A673 (cell line): ENCODE data around the gene OTUD6A. TPM values are rescaled to one million over a fixed set of nuclear protein-coding genes. Genes with fewer than 3 reads are reported as not detected.

ENCODE experiments used
- BruUV-seq: library from RNA; stranded (reverse); fragments of 400-500 nt; replicated peaks from 2 replicates; lab custom pipeline; 2021; lab: Mats Ljungman, UMichigan
- CTCF ChIA-PET: fragments of 300-600 bp; sonication (Branson Sonifier 250); formaldehyde crosslinking; loops from one replicate; lab custom pipeline; 2022; ENCODE audit warnings: antibody characterized with exemption; lab: Charles Lee
- POLR2A ChIA-PET: fragments of 300-600 bp; sonication (Branson Sonifier 250); formaldehyde crosslinking; loops from one replicate; lab custom pipeline; 2022; ENCODE audit warnings: antibody characterized with exemption; ENCODE audit not compliant: low non-redundant PET; lab: Charles Lee
- DNase-seq: peaks from one replicate; pipeline ENCODE4 v3.0.0-alpha.2; 2015; ENCODE audit warnings: low spot score
- H3K27ac ChIP-seq: fragments of 200-600 bp; sonication (generic); 2 replicates; pipeline ENCODE4 v1.5.1; 2016; ENCODE audit warnings: mixed run types, low read depth, mild to moderate bottlenecking, mixed read lengths, antibody characterized with exemption, low read length; ENCODE audit not compliant: poor library complexity, severe bottlenecking
- H3K27me3 ChIP-seq: fragments of 200-600 bp; sonication (generic); replicated peaks from 2 replicates; pipeline ENCODE4 v1.6.1; 2017; ENCODE audit warnings: mixed run types, low read depth, mild to moderate bottlenecking, mixed read lengths, antibody characterized with exemption, low read length; ENCODE audit not compliant: insufficient read depth, poor library complexity
- H3K36me3 ChIP-seq: fragments of 200-600 bp; sonication (generic); 2 replicates; pipeline ENCODE4 v1.6.1; 2016; ENCODE audit warnings: mixed run types, mild to moderate bottlenecking, mixed read lengths, antibody characterized with exemption, low read length; ENCODE audit not compliant: insufficient read depth, poor library complexity, severe bottlenecking
- H3K4me1 ChIP-seq: fragments of 200-600 bp; sonication (generic); 2 replicates; pipeline ENCODE4 v1.6.1; 2017; ENCODE audit warnings: mixed run types, mild to moderate bottlenecking, mixed read lengths, antibody characterized with exemption, low read length; ENCODE audit not compliant: insufficient read depth, poor library complexity, severe bottlenecking
- H3K4me3 ChIP-seq: fragments of 200-600 bp; sonication (generic); 2 replicates; pipeline ENCODE4 v1.5.1; 2016; ENCODE audit warnings: low read depth, mixed run types, mild to moderate bottlenecking, mixed read lengths, low read length; ENCODE audit not compliant: poor library complexity, severe bottlenecking
- H3K9me3 ChIP-seq: fragments of 200-600 bp; sonication (generic); 2 replicates; pipeline ENCODE4 v1.6.1; 2016; ENCODE audit warnings: mixed run types, low read depth, mild to moderate bottlenecking, mixed read lengths, antibody characterized with exemption, low read length; ENCODE audit not compliant: poor library complexity, severe bottlenecking
- CTCF ChIP-seq: fragments of 300-800, 200-600 bp; sonication (generic); conservative IDR thresholded peaks from 2 replicates; pipeline ENCODE4 v1.5.1; 2017; ENCODE audit warnings: low read depth, mild to moderate bottlenecking, antibody characterized with exemption, low read length, moderate library complexity, mixed read lengths
- EZH2 ChIP-seq: fragments of 200-600 bp; sonication (generic); IDR thresholded peaks from 2 replicates; pipeline ENCODE4 v1.6.1; 2017; ENCODE audit warnings: borderline replicate concordance, low read depth, mild to moderate bottlenecking, mixed read lengths, antibody characterized with exemption, low read length; ENCODE audit not compliant: poor library complexity, severe bottlenecking
- intact Hi-C: fragments of 100-400 bp; cut with micrococcal nuclease; formaldehyde crosslinking; loops from one replicate; pipeline ENCODE4 v1.10.0; 2022; ENCODE audit not compliant: unreplicated experiment
- total RNA-seq: library from RNA; stranded (reverse); gene quantifications from 2 replicates; pipeline ENCODE4 v1.2.3, GENCODE V29; 2021

The OTUD6A gene
- total RNA-seq, 1 experiment from 2014 or later: not detected

GRCh38 chrX:70079297-70079696 is 17.0 kb downstream of the OTUD6A start:
- H3K9me3 ChIP-seq: no peaks in the 10 kb centered on the region
- intact Hi-C loops: no loop called here
- TF ChIP-seq CTCF (no peak), EZH2 (no peak)
- H3K4me3 ChIP-seq: no peak overlapping the region
- H3K27ac ChIP-seq: no peak overlapping the region
- POLR2A ChIA-PET: no interaction called here
- BruUV-seq: no TSS peak
- no peaks in the 10 kb centered on the region for H3K27me3 ChIP-seq
- CTCF ChIA-PET: no interaction called here
- H3K4me1 ChIP-seq: no peaks in the 10 kb centered on the region
- DNase-seq: no peak
- H3K36me3 ChIP-seq: no peaks in the 10 kb centered on the region

GRCh38 chrX:70079870-70080269 is 17.6 kb downstream of the OTUD6A start:
- POLR2A ChIA-PET: no interaction called here

GRCh38 chrX:70082723-70083122 is 20.5 kb downstream of the OTUD6A start:
- H3K4me1 ChIP-seq: no peaks in the 10 kb centered on the region
- intact Hi-C loops: no loop called here
- DNase-seq: no peak
- H3K27ac ChIP-seq: no peak overlapping the region
- TF ChIP-seq CTCF (no peak), EZH2 (no peak)
- ChIA-PET CTCF (no interaction called here), POLR2A (no interaction called here)
- BruUV-seq: no TSS peak
- H3K36me3 ChIP-seq: no peaks in the 10 kb centered on the region
- no peaks in the 10 kb centered on the region for H3K9me3 ChIP-seq
- no peak overlapping the region for H3K4me3 ChIP-seq
- no peaks in the 10 kb centered on the region for H3K27me3 ChIP-seq

More at GRCh38 chrX:70079870-70080269, 17.6 kb downstream of the OTUD6A start:
- H3K9me3 ChIP-seq: no peaks in the 10 kb centered on the region
- no peak for DNase-seq
- no peak for TF ChIP-seq EZH2
- BruUV-seq: no TSS peak
- no peaks in the 10 kb centered on the region for H3K27me3 ChIP-seq
- no peaks in the 10 kb centered on the region for H3K4me1 ChIP-seq
- intact Hi-C loops: no loop called here
- no peak overlapping the region for H3K4me3 ChIP-seq
- CTCF ChIA-PET: no interaction called here
- H3K36me3 ChIP-seq: no peaks in the 10 kb centered on the region
- H3K27ac ChIP-seq: no peak overlapping the region

- ChIA-PET CTCF (no interaction called here), POLR2A (no interaction called here)
- Histone ChIP-seq H3K9me3 (no peaks in the 10 kb centered on the region), H3K4me1 (no peaks in the 10 kb centered on the region), H3K4me3 (no peak overlapping the region), H3K36me3 (no peaks in the 10 kb centered on the region), H3K27ac (no peak overlapping the region), H3K27me3 (no peaks in the 10 kb centered on the region)
- intact Hi-C loops: no loop called here
- DNase-seq: no peak
- TF ChIP-seq CTCF: no peak
- TF ChIP-seq EZH2: no peak
- no TSS peak for BruUV-seq
Observed at GRCh38 chrX:70084592-70085240, 22.5 kb downstream of the OTUD6A start.
